ENCODE data around the gene FCHSD2. TPM values are rescaled to one million over a fixed set of nuclear protein-coding genes. Genes with fewer than 3 reads are reported as not detected.

Gene FCHSD2
- polyA plus RNA-seq, 1 donor (not counting 4 experiments of a cell fraction or from before 2014, with no cell fraction given): 14.2 TPM

DNA sequence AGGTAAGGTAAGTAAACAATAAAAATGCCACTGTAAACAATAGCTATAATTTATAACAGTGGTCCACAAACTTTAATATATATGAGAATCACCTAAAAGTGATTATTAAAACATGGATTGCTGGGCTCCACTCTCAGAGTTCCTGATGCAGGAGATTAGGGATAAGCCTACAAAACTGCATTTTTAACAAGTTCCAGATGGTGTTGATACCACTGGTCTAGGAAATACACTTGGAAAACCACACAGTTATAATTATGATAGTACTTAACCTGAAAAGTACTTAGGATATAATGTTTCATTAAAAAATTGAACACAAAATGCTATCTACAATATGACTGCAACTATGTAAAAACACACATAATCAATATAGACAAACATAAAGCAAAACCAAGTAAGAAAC, 20.4 kb downstream of the FCHSD2 start:
- Histone ChIP-seq H3K9me1 (ENCODE audit: control insufficient read depth, extremely low read depth, insufficient read depth, low read length) (no peaks in the 10 kb centered on the region), H3K4me1 (ENCODE audit: control insufficient read depth, extremely low read depth, insufficient read depth, low read length) (no peaks in the 10 kb centered on the region), H3K27me3 (ENCODE audit: control insufficient read depth, extremely low read depth, insufficient read depth, low read length) (no peaks in the 10 kb centered on the region), H3K9me3 (ENCODE audit: control insufficient read depth, low read depth, low read length) (no peaks in the 10 kb centered on the region), H3K79me2 (ENCODE audit: control insufficient read depth, insufficient read depth, low read length) (peaks cover 1% of the 10 kb centered on the region), H3K27ac (ENCODE audit: control insufficient read depth, insufficient read depth, low read length) (no peak overlapping the region), H3K36me3 (ENCODE audit: control insufficient read depth in 2 of 2, extremely low read depth in 1 of 2, insufficient read depth in 2 of 2, low read length in 2 of 2) (no peaks in the 10 kb centered on the region), H3K4me2 (ENCODE audit: control insufficient read depth, extremely low read depth, insufficient read depth, low read depth, low read length) (no peak overlapping the region), H4K20me1 (ENCODE audit: control insufficient read depth, extremely low read depth, insufficient read depth, low read length) (no peaks in the 10 kb centered on the region), H2AFZ (ENCODE audit: control insufficient read depth, low read length) (no peak overlapping the region), H3K9ac (ENCODE audit: control insufficient read depth, extremely low read depth, insufficient read depth, low read length) (no peak overlapping the region), H3K4me3 (ENCODE audit: control insufficient read depth in 2 of 3, extremely low read depth in 1 of 3, insufficient read depth in 2 of 3, low read depth in 1 of 3, low read length in 3 of 3) (no peak overlapping the region)
- DNase-seq (ENCODE audit: low read depth, low spot score) (no peak), FAIRE-seq (no peak)
- dilution Hi-C loops (cut with MboI; ENCODE audit: extremely low pct_ligation_motif_present, low sequenced_read_pairs): no loop called here
- no peak for TF ChIP-seq EZH2 (IDR thresholded peaks at IDR 0.05; ENCODE audit: low read length)
- TF ChIP-seq, protein P1, sequence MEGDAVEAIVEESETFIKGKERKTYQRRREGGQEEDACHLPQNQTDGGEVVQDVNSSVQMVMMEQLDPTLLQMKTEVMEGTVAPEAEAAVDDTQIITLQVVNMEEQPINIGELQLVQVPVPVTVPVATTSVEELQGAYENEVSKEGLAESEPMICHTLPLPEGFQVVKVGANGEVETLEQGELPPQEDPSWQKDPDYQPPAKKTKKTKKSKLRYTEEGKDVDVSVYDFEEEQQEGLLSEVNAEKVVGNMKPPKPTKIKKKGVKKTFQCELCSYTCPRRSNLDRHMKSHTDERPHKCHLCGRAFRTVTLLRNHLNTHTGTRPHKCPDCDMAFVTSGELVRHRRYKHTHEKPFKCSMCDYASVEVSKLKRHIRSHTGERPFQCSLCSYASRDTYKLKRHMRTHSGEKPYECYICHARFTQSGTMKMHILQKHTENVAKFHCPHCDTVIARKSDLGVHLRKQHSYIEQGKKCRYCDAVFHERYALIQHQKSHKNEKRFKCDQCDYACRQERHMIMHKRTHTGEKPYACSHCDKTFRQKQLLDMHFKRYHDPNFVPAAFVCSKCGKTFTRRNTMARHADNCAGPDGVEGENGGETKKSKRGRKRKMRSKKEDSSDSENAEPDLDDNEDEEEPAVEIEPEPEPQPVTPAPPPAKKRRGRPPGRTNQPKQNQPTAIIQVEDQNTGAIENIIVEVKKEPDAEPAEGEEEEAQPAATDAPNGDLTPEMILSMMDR (optimal IDR thresholded peaks at IDR 0.05 in 1 of 3, IDR thresholded peaks at IDR 0.05 in 1 of 3, conservative IDR thresholded peaks at IDR 0.05 in 1 of 3; ENCODE audit: extremely low read depth in 1 of 3, insufficient read depth in 2 of 3, low read length in 3 of 3): no peak

DNA sequence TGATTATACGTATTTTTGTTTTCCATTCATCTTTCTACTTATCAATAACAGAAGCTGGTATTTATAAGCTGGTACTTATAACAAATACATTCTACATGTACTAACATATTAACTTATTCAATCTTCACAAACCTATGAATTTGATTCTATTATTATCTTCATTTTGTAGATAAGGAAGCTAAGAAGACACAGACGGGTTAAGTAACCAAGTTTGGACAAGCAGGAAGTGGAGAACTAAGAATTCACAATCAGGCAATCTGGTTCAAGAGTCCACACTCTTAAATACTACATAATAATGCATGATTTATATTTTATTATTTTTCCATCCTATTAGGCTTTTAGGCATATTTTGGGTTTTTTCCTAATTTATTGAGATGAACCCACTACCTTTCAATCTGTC, 25.0 kb downstream of the FCHSD2 start:
- H2AFZ ChIP-seq (ENCODE audit: control insufficient read depth, low read length): no peak overlapping the region
- no peaks in the 10 kb centered on the region for H3K9me3 ChIP-seq (ENCODE audit: control insufficient read depth, low read depth, low read length)
- H3K27ac ChIP-seq (ENCODE audit: control insufficient read depth, insufficient read depth, low read length): no peak overlapping the region
- no peaks in the 10 kb centered on the region for H3K36me3 ChIP-seq (ENCODE audit: control insufficient read depth in 2 of 2, extremely low read depth in 1 of 2, insufficient read depth in 2 of 2, low read length in 2 of 2)
- dilution Hi-C loops (cut with MboI; ENCODE audit: extremely low pct_ligation_motif_present, low sequenced_read_pairs): no loop called here
- H3K9ac ChIP-seq (ENCODE audit: control insufficient read depth, extremely low read depth, insufficient read depth, low read length): no peak overlapping the region
- H3K9me1 ChIP-seq (ENCODE audit: control insufficient read depth, extremely low read depth, insufficient read depth, low read length): no peaks in the 10 kb centered on the region
- H3K4me2 ChIP-seq (ENCODE audit: control insufficient read depth, extremely low read depth, insufficient read depth, low read depth, low read length): no peak overlapping the region
- no peaks in the 10 kb centered on the region for H3K79me2 ChIP-seq (ENCODE audit: control insufficient read depth, insufficient read depth, low read length)
- H3K27me3 ChIP-seq (ENCODE audit: control insufficient read depth, extremely low read depth, insufficient read depth, low read length): no peaks in the 10 kb centered on the region
- no peak overlapping the region for H3K4me3 ChIP-seq (ENCODE audit: control insufficient read depth in 2 of 3, extremely low read depth in 1 of 3, insufficient read depth in 2 of 3, low read depth in 1 of 3, low read length in 3 of 3)
- FAIRE-seq: no peak
- no peak for DNase-seq (ENCODE audit: low read depth, low spot score)
- TF ChIP-seq, protein P1 (optimal IDR thresholded peaks at IDR 0.05 in 1 of 3, IDR thresholded peaks at IDR 0.05 in 1 of 3, conservative IDR thresholded peaks at IDR 0.05 in 1 of 3; ENCODE audit: extremely low read depth in 1 of 3, insufficient read depth in 2 of 3, low read length in 3 of 3): no peak
- TF ChIP-seq EZH2 (IDR thresholded peaks at IDR 0.05; ENCODE audit: low read length): no peak
- H3K4me1 ChIP-seq (ENCODE audit: control insufficient read depth, extremely low read depth, insufficient read depth, low read length): peaks cover 25% of the 10 kb centered on the region
- H4K20me1 ChIP-seq (ENCODE audit: control insufficient read depth, extremely low read depth, insufficient read depth, low read length): no peaks in the 10 kb centered on the region
